Mesothelial cell of epicardium (in vitro differentiated cells): ENCODE results near the gene MRGPRE. TPM values are rescaled to one million over a fixed set of nuclear protein-coding genes. Genes with fewer than 3 reads are reported as not detected.

Source experiments
- DNase-seq, 2 experiments: peaks; one replicate each; pipeline ENCODE4 v3.0.0; 2021; ENCODE audit warnings: low spot score in 2 of 2; ENCODE audit not compliant: unreplicated experiment in 2 of 2
- H3K27ac Mint-ChIP-seq: 2 replicates; pipeline ENCODE4 v1.8.0; 2021; ENCODE audit warnings: mixed read lengths
- H3K27me3 Mint-ChIP-seq: 2 replicates; pipeline ENCODE4 v1.8.0; 2021; ENCODE audit warnings: low read depth, mixed read lengths
- H3K36me3 Mint-ChIP-seq: 2 replicates; pipeline ENCODE4 v1.8.0; 2021; ENCODE audit warnings: mixed read lengths
- H3K4me1 Mint-ChIP-seq: 2 replicates; pipeline ENCODE4 v1.8.0; 2021; ENCODE audit warnings: mixed read lengths
- H3K4me3 Mint-ChIP-seq: 2 replicates; pipeline ENCODE4 v1.8.0; 2021; ENCODE audit warnings: mild to moderate bottlenecking, moderate library complexity, mixed read lengths
- H3K9me3 Mint-ChIP-seq: 2 replicates; pipeline ENCODE4 v1.8.0; 2021; ENCODE audit warnings: mixed read lengths
- total RNA-seq: library from RNA; stranded (reverse); gene quantifications from 3 replicates; pipeline ENCODE4 v1.2.1, GENCODE V29; 2021
- TF ChIP-seq, protein P1 (sequence below): fragments of 200-600 bp; sonication (generic); IDR thresholded peaks from one replicate; pipeline ENCODE4 v1.5.0; 2021; ENCODE audit warnings: antibody characterized with exemption; ENCODE audit not compliant: unreplicated experiment

Gene MRGPRE
- total RNA-seq, 1 donor from 2014 or later, result not detected

DNA sequence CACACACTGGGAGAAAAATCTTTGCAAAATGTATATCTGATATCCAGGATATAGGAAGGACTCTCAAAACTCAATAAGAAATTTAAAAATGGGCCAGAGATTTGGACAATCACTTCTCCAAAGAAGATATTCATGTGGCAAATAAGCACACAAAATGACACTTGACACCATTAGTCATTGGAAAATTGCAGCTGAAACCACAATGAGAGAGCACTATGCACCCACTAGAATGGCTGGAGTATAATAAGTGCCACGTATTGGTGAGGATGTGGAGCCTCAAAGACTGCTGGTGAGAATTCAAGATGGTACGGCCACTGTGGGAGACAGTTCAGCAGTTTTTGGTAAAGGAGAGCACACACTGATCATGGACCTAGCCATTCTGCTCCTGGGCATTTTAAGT, 54.3 kb downstream of the MRGPRE start:
- Mint-ChIP-seq H3K36me3 (peaks cover 2% of the 10 kb centered on the region), H3K27me3 (no peaks in the 10 kb centered on the region), H3K4me3 (no peak overlapping the region), H3K9me3 (peaks cover 36% of the 10 kb centered on the region), H3K4me1 (no peaks in the 10 kb centered on the region), H3K27ac (no peak overlapping the region)
- no peak for DNase-seq
- TF ChIP-seq, protein P1, sequence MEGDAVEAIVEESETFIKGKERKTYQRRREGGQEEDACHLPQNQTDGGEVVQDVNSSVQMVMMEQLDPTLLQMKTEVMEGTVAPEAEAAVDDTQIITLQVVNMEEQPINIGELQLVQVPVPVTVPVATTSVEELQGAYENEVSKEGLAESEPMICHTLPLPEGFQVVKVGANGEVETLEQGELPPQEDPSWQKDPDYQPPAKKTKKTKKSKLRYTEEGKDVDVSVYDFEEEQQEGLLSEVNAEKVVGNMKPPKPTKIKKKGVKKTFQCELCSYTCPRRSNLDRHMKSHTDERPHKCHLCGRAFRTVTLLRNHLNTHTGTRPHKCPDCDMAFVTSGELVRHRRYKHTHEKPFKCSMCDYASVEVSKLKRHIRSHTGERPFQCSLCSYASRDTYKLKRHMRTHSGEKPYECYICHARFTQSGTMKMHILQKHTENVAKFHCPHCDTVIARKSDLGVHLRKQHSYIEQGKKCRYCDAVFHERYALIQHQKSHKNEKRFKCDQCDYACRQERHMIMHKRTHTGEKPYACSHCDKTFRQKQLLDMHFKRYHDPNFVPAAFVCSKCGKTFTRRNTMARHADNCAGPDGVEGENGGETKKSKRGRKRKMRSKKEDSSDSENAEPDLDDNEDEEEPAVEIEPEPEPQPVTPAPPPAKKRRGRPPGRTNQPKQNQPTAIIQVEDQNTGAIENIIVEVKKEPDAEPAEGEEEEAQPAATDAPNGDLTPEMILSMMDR, result no peak

Other genes starting within 250 kb of the MRGPRE start
- 155 to 171 TPM (median 163 TPM) in 3 replicates for gene NAP1L4, start 240.1 kb downstream of the MRGPRE start, total RNA-seq
- 32.7 to 33.4 TPM (median 32.9 TPM) in 3 replicates for gene CARS1, start 175.0 kb downstream of the MRGPRE start, total RNA-seq
- gene OSBPL5, start 67.1 kb downstream of the MRGPRE start, total RNA-seq, result 31.6 to 37.1 TPM (median 34.4 TPM) in 3 replicates
- gene MRGPRG, start 13.6 kb downstream of the MRGPRE start, total RNA-seq, result not detected in 3 replicates
- gene ZNF195, start 146.7 kb upstream of the MRGPRE start, total RNA-seq, result 59.5 to 65.1 TPM (median 60.0 TPM) in 3 replicates